ENCODE measurements around the gene HERC5. TPM values are rescaled to one million over a fixed set of nuclear protein-coding genes. Genes with fewer than 3 reads are reported as not detected.
A peak's percentile ranks its signal among the peaks of the same experiment; 100 is the strongest.
"Not testable (repeated sequence)": the region's sequence is repeated elsewhere in the genome, so short reads cannot be mapped to it uniquely, and the experiment has no call there.

The HERC5 gene
- total RNA-seq, 1 experiment from 2014 or later: 4.9 TPM

GRCh38 chr4:88539322-88540068 lies 82.6 kb downstream of the HERC5 start:
- not testable (repeated sequence) for H3K4me3 ChIP-seq; H3K9me3 ChIP-seq (replicated peaks); H3K27ac ChIP-seq; H3K36me3 ChIP-seq; H3K27me3 ChIP-seq (replicated peaks)
- DNase-seq (ENCODE audit: low read depth in 1 of 2, low spot score in 2 of 2): peak in 1 of 2 experiments; percentile 71
- H3K4me1 ChIP-seq (replicated peaks): peaks cover 20% of the 10 kb centered on the region

DNA sequence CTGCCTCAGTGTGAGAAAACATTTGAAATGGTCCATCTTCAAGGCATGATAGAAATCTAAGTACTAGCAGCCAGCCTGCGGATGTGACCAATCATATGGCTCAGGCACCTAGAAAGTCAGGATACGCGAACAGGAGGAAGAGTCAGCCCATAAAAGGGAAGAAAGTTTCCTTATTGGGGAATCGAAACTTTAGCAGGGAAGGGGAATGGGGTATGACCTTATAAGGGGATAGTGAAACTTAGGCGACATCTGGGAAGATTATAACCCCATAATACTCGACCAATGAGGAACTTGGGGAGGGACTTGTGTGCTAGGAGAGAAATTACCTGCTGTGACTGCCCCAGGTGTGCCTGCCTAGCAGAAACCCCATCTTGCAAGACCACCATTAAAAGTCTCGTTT lies 92.9 kb downstream of the HERC5 start:
- Histone ChIP-seq H3K4me3 (no peak overlapping the region), H3K27me3 (replicated peaks) (no peaks in the 10 kb centered on the region), H3K36me3 (no peaks in the 10 kb centered on the region), H3K9me3 (replicated peaks) (no peaks in the 10 kb centered on the region), H3K27ac (no peak overlapping the region), H3K4me1 (replicated peaks) (no peaks in the 10 kb centered on the region)
- DNase-seq (ENCODE audit: low read depth in 1 of 2, low spot score in 2 of 2): no peak

Other genes with a start within 250 kb of the HERC5 start
- 17.7 and 18.0 TPM in 2 replicates for gene PPM1K, start 172.6 kb upstream of the HERC5 start, total RNA-seq (2014; rRNA removed; shearing (Covaris generic))
- gene HERC6, start 78.3 kb upstream of the HERC5 start, total RNA-seq (2014; rRNA removed; shearing (Covaris generic)): 2.1 and 12.3 TPM in 2 replicates
- 119 and 121 TPM in 2 replicates for gene PYURF, start 66.7 kb downstream of the HERC5 start, total RNA-seq (2014; rRNA removed; shearing (Covaris generic))
- gene HERC3, start 135.4 kb downstream of the HERC5 start, total RNA-seq (2014; rRNA removed; shearing (Covaris generic)): 6.1 and 10.2 TPM in 2 replicates
- gene NAP1L5, start 240.7 kb downstream of the HERC5 start, total RNA-seq (2014; rRNA removed; shearing (Covaris generic)): 1.5 and 5.5 TPM in 2 replicates